Measurements from ENCODE around the gene GNAI3.

DNA sequence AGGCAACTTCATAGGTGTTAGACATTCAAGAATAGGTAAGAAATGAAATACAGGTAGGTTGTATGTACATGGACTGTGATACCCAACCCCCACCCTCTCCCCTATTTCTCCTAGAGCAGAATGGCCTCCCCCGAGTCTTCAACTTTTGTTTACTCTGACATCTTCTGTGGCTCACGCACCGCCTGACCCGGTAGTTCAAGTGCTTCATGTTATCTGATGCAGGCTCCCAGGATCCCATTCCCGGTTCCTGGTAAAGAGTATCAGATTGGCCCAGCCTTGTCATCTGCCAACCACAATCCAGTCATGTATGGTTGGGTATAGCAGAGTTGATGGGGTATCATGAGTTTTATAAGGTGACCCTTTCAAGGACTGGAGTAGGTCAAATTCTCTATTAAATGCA is 9.1 kb downstream of the GNAI3 start:
- TF ChIP-seq, protein P1, sequence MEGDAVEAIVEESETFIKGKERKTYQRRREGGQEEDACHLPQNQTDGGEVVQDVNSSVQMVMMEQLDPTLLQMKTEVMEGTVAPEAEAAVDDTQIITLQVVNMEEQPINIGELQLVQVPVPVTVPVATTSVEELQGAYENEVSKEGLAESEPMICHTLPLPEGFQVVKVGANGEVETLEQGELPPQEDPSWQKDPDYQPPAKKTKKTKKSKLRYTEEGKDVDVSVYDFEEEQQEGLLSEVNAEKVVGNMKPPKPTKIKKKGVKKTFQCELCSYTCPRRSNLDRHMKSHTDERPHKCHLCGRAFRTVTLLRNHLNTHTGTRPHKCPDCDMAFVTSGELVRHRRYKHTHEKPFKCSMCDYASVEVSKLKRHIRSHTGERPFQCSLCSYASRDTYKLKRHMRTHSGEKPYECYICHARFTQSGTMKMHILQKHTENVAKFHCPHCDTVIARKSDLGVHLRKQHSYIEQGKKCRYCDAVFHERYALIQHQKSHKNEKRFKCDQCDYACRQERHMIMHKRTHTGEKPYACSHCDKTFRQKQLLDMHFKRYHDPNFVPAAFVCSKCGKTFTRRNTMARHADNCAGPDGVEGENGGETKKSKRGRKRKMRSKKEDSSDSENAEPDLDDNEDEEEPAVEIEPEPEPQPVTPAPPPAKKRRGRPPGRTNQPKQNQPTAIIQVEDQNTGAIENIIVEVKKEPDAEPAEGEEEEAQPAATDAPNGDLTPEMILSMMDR (IDR thresholded peaks at IDR 0.05; ENCODE audit: low read depth, low read length, poor library complexity, severe bottlenecking) = no peak
- TF ChIP-seq EZH2phosphoT487 (IDR thresholded peaks at IDR 0.05; ENCODE audit: borderline replicate concordance, low read length) = no peak
